HepG2 (cell line): ENCODE results near the gene ZNF33A.

Experiments
- DMAP1 ChIP-seq: IDR thresholded peaks from 2 replicates; pipeline ENCODE4 v1.6.1; 2016
- FOXK2 ChIP-seq: fragments of 450-650 bp; IDR thresholded peaks from 2 replicates; pipeline ENCODE4 v1.6.1; 2016
- ZNF274 ChIP-seq: sonication (generic); formaldehyde crosslinking; IDR thresholded peaks from 2 replicates; pipeline ENCODE4 v1.5.1; 2020; ENCODE audit warnings: mild to moderate bottlenecking, missing genetic modification reagents
- TF ChIP-seq, protein P1 (sequence below), 2 experiments: IDR thresholded peaks; 2 replicates each; pipeline ENCODE4 v1.6.1; 2011 to 2012; ENCODE audit warnings: low read length in 2 of 2, borderline replicate concordance in 1 of 2, low read depth in 1 of 2, mild to moderate bottlenecking in 1 of 2, moderate library complexity in 1 of 2

DNA sequence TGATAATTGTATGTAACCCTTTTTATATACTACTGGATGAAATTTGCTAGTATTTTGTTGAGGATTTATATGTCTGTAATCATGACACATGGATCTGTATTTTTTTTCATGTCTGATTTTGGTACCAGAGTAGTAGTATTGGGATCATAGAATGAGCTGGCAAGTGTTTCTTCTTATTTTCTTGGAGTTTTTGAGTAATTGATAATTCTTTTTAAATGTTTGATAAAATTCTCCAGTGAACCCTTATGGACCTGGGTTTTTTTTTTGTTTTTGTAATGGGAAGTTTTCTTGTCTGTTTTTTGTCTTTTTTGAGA, 28.4 kb downstream of the ZNF33A start:
- TF ChIP-seq, protein P1, sequence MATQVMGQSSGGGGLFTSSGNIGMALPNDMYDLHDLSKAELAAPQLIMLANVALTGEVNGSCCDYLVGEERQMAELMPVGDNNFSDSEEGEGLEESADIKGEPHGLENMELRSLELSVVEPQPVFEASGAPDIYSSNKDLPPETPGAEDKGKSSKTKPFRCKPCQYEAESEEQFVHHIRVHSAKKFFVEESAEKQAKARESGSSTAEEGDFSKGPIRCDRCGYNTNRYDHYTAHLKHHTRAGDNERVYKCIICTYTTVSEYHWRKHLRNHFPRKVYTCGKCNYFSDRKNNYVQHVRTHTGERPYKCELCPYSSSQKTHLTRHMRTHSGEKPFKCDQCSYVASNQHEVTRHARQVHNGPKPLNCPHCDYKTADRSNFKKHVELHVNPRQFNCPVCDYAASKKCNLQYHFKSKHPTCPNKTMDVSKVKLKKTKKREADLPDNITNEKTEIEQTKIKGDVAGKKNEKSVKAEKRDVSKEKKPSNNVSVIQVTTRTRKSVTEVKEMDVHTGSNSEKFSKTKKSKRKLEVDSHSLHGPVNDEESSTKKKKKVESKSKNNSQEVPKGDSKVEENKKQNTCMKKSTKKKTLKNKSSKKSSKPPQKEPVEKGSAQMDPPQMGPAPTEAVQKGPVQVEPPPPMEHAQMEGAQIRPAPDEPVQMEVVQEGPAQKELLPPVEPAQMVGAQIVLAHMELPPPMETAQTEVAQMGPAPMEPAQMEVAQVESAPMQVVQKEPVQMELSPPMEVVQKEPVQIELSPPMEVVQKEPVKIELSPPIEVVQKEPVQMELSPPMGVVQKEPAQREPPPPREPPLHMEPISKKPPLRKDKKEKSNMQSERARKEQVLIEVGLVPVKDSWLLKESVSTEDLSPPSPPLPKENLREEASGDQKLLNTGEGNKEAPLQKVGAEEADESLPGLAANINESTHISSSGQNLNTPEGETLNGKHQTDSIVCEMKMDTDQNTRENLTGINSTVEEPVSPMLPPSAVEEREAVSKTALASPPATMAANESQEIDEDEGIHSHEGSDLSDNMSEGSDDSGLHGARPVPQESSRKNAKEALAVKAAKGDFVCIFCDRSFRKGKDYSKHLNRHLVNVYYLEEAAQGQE (IDR thresholded peaks at IDR 0.05; ENCODE audit: borderline replicate concordance in 1 of 2, low read depth in 1 of 2, low read length in 2 of 2), result no peak
- TF ChIP-seq FOXK2, result no peak
- no peak for TF ChIP-seq ZNF274
- no peak for TF ChIP-seq DMAP1 (CRISPR knock-in tag)
